Measurements from ENCODE around the gene ABHD11.
A peak's percentile ranks its signal among the peaks of the same experiment; 100 is the strongest.
"Not testable (repeated sequence)": the region's sequence is repeated elsewhere in the genome, so short reads cannot be mapped to it uniquely, and the experiment has no call there.

ABHD11 gene

GRCh38 chr7:73742753-73743641 is 4.4 kb upstream of the ABHD11 start:
- DNase-seq, result peak; percentile 98

DNA sequence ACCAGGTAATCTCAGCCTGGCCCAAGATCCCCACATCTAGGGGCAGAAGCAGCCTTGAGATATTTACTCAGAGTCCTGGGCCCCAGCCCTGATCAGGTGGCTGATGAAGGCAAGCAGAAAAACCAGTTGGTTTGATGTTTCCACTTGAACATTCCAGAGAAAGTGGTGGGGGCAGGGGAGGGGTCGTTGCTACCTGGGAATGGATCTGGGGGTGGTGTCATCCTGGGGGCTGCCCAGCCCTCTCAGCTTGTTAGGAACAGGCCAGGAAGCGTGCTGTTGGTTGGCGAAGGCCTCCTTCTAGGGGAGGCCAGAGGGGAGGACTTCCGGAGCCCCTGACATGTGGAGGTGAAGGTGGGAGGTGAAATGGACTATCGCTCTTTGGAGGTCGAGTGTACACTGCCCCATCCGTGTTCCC is 3.7 kb upstream of the ABHD11 start:
- DNase-seq, result peak; percentile 46

DNA sequence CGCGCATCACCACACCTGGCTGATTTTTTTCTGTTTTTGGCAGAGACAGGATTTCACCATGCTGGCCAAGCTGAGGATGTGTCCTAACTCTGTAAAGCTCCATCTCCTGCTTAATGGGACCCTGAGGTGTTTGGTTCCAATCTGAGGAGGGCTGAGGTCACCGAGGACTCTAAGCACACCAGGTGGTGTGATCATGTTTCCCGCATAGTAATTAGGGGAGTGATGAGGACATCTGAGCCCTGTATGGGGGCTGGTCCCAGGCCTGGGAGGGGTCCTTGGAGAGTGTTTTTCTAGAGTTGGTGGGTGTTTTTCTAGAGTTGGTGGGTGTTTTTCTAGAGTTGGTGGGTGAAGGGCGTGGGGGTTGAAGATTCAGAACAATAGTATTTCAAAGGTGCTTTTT is 3.0 kb upstream of the ABHD11 start:
- DNase-seq, result peak; percentile 76

GRCh38 chr7:73740771-73741170 is 2.2 kb upstream of the ABHD11 start:
- DNase-seq, result no peak

DNA sequence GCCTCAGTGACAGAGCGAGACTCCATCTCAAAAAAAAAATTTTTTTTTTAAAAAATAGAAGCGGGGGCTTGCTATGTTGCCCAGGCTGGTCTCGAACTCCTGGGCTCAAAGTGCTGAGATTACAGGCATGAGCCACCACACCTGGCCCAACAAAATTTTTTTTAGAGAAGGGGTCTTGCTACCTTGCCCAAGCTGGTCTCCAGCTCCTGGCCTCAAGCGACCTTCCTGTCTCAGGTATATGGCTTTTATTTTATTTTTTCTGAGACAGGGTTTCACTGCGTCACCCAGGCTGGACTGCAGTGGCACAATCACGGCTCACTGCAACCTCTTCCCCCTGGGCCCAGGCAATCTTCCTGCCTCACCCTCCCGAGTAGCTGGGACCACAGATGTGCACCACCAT is 1.6 kb upstream of the ABHD11 start:
- no peak for DNase-seq

DNA sequence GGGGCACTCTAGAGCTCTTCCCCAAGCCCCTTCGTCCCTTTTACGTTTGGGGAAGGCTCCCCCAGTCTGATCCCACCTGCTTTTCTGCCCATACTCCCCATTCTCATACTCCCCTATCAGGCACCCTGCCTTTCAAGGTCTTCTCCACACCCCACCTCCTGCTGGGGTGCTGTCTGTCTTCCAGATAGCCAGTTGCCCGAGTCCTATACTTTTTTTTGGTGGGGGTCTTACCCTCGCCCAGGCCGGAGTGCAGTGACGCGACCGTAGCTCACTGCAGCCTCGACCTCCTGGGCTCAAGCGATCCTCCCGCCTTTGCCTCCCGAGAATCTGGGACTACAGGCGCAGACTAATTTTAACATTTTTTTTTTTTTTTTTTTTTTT is 775 bp upstream of the ABHD11 start:
- DNase-seq, result no peak

GRCh38 chr7:73738220-73738611 is 386 bp downstream of the ABHD11 start:
- DNase-seq, result peak; percentile 49

- DNase-seq, result no peak
Measured at GRCh38 chr7:73737491-73738219, 947 bp downstream of the ABHD11 start.

GRCh38 chr7:73736885-73737284 is 1.7 kb downstream of the ABHD11 start:
- DNase-seq, result no peak

- DNase-seq, result no peak
Measured at GRCh38 chr7:73735528-73735905, 3.1 kb downstream of the ABHD11 start.

DNA sequence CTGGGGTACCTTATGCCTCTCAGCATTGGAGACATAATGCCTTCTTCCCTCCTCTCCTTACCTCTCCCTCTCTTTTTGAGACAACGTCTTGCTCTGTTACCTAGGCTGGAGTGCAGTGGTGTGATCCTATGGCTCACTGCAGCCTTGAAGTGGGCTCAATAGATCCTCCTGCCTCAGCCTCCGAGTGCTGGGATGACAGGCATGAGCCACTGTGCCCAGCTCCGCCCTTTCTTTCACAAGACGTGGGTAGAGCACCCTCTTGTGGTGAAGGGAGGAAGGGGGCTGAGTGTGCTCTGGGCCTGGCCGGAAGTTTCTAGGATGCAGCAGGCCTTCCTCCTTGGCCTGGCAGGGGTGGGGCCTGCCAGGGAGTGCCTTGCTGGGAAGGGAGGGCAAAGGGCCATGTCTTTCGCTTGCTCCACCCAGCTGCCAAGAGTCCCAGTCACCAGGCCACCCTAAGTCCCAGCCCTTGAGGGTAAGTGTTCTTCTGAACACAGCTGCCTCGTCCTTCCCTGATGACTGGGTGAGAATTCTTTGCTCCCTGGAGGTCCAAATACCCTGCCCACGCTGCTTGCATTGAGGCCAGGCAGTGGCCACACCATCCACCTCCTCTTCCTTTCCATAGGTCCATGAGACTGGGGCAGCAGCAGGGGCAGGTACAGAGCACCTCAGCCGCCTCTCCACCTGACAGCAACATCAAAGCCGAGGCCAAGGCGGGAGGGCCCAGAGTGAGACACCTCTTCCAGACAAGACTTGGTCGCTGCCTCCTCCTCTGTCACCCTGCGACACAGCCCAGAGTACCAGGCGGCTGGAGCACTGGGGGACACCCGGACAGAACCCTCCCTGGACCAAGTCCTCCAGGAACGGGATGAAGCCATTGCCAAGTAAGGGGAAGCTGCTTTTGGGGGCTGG is 3.7 kb downstream of the ABHD11 start:
- peak; percentile 80 for DNase-seq

DNA sequence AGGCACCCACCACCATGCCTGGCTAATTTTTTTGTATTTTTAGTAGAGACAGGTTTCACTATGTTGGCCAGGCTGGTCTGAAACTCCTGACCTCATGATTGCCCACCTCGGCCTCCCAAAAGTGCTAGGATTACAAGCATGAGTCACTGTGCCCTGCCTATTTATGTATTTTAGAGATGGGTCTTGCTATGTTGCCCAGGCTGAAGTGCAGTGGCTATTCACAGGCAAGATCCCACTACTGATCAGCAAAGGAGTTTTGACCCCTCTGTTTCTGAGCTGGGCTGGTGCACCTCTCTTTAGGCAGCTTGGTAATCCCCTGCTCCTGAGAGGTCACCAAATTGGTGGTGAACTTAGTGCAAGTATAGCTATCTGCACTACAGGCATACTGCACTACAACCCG is 6.2 kb downstream of the ABHD11 start:
- DNase-seq, result no peak

DNA sequence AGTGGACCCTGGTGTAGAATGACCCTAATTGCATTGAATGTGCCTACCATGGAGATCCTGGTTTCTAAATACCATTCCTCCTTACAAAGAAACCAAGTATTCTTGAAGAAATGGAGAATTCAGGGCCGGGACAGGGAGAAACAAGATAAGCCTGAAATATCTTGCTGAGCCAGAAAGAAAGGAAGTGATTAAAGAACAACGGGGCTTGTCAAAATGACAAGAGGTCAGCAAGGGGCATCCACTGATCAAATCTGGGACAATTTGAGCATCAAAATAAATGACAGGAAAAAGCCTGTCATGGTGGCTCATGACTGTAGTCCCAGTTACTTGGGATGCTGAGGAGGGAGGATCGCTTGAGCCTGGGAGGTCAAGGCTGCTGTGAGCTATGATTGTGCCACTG is 8.1 kb downstream of the ABHD11 start:
- DNase-seq, result no peak

DNA sequence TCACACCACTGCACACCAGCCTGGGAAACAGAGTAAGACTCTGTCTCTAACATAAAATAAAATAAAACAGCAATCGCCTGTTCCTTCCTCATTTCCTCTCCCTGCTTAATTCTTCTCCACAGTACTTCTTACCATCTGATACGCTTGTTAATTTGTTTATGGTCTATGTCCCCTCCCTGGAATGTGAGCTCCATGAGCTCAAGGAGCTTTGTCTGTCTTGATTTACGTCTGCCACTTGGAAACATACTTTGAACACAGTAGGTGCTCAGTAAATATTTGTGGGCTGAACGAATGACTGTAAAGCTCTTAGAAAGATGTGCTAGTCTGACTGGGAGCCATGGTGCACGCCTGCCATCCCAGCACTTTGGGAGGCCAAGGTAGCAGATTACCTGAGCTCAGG is 10.1 kb downstream of the ABHD11 start:
- no peak for DNase-seq

GRCh38 chr7:73727952-73728351 is 10.7 kb downstream of the ABHD11 start:
- DNase-seq, result no peak

DNA sequence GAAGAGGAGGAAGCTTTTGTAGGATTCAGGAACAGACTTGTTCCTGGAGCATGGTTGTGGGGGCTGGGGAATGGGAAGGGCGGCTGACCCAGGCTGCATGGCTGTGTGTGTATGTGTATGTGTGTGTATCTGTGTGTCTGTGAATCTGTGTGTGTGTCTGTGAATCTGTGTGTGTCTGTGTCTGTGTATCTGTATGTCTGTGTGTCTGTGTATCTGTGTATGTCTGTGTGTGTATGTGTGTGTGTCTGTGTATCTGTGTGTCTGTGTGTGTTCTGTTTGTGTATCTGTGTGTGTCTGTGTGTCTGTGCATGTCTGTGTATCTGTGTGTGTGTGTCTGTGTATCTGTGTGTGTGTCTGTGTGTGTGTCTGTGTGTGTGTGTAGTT is 12.5 kb downstream of the ABHD11 start:
- no peak for DNase-seq

DNA sequence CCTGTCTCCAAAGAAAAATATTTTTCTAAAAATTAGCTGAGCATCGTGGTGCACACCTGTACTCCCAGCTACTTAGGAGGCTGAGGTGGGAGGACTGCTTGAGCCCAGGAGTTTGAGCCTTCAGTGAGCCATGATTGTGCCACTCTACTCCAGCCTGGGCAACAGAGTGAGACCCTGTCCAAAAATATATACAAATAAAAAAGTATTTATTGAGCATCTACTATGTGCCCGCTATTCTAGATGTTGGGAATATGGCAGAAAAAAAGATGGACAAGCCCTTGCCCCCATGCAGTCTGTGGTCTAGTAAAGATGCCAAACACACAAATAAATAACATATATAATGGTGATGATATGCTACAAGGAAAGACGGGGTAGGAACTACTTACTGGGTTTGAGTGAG is 14.8 kb downstream of the ABHD11 start:
- no peak for DNase-seq

DNA sequence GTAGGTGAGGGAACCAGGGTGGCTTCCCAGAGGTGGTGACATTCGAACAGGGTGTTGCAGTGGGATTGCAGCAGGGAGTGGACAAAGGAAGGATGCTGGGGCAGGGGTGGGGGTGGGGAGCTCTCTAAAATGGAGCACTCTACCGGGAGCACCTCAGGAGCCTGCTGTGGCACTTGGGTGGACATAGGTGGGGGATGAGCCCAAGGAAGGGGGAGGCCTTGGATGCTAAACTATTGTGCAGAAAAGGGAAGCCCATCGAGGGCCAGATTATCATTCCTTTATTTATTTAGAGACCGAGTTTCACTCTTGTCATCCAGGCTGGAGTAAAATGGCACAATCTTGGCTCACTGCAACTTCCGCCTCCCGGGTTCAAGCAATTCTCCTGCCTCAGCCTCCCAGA is 15.8 kb downstream of the ABHD11 start:
- DNase-seq, result no peak

DNA sequence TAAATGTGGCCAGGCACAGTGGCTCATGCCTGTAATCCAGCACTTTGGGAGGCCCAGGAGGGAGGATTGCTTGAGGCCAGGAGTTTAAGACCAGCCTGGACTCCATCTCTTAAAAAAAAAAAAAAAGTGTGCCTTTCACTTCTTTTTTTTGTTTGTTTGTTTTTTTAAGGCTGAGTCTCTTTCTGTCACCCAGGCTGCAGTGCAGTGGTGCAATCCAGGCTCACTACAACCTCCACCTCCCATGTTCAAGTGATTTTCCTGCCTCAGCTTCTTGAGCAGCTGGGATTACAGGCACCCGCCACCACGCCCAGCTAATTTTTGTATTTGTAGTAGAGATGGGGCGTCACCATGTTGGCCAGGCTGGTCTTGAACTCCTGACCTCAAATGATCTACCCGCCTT is 16.4 kb downstream of the ABHD11 start:
- not testable (repeated sequence) for DNase-seq

DNA sequence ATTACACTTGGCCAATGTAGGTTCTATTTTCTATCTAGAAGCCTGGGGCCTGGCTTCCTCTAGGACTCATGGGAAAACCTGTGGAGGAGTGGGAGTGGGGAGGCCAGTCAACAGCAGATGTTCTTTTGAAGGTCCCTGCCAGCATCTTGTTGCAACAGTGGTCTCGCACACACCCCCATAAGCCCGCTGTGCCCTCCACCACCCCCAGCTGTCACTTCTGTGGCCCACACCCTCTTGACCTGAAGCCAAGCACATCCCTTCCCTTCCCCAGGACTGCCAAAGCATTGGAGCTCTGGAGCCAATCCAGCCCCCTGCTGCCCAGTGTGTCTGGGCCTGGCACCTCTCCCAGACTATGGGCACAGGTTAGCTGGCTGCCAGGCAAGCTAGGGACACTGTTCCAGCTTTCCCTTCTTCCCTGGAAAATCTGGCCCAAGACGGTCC is 17.2 kb downstream of the ABHD11 start:
- peak; percentile 32 for DNase-seq

DNA sequence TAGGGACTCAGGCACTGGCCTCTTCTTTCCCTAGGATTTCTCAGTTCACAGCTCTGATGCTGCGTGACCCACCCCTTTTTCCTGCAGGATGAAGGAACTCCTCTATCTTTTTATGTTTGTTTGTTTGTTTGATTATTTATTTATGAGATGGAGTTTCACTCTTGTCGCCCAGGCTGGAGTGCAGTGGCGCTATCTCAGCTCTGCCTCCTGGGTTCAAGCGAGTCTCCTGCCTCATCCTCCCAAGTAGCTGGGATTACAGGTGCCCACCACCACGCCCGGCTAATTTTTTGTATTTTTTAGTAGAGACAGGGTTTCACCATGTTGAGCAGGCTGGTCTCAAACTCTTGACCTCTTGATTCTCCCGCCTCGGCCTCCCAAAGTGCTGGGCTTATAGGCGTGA is 18.2 kb downstream of the ABHD11 start:
- not testable (repeated sequence) for DNase-seq

DNA sequence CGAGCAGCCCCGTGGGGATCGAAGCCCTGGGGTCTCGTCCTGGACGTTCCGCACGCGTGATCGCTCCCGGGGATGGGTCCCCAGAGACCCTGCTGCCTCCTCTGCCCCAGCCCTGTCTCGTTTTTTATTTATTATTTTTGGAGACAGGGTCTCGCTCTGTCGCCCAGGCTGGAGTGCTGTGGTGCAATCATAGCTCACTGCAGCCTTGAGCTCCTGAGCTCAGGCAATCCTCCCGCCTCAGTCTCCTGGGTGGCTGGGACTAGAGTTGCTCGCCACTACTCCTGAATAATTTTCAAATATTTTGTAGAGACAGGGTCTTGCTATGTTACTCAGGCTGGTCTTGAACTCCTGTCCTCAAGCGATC is 18.8 kb downstream of the ABHD11 start:
- DNase-seq, result no peak
